HG03565 (cell line): ENCODE data around the gene SH3GLB1.
"Not testable (repeated sequence)": the region's sequence is repeated elsewhere in the genome, so short reads cannot be mapped to it uniquely, and the experiment has no call there.

Experiments
- ATAC-seq: cut with Tn5 transposase; IDR thresholded peaks from one replicate; pipeline ENCODE4 v1.9.1; 2021; ENCODE audit warnings: mild to moderate bottlenecking, moderate library complexity; ENCODE audit not compliant: unreplicated experiment

The SH3GLB1 gene

GRCh38 chr1:86704458-86704971 lies at the start of gene SH3GLB1:
Gene SH3GLB1 (plus strand): TSS chr1:86704576. CDS start chr1:86704900, 324 bp downstream.
- peak; percentile 80 for ATAC-seq

GRCh38 chr1:86658381-86658780 lies 46.0 kb upstream of the SH3GLB1 start:
- ATAC-seq: not testable (repeated sequence)

- no peak for ATAC-seq
Measured at GRCh38 chr1:86666368-86666767, 38.0 kb upstream of the SH3GLB1 start.

DNA sequence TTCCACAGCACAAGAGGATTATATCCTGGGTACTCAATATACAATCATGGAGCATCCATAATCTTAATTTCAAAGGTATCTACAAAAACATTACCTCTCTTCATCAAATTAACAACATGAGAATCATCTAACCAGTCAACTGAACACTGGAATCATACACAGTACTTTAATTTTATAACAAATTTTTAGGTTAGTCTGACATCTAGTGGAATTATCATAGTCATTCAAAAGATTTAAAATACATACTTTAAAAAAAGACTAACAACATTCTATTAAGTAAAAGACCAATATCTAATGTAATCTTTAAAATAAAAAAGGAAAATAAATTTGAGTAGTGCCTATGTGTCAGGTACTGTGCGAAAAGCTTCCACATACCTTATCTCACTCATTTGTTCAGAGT lies 16.8 kb upstream of the SH3GLB1 start:
- no peak for ATAC-seq

DNA sequence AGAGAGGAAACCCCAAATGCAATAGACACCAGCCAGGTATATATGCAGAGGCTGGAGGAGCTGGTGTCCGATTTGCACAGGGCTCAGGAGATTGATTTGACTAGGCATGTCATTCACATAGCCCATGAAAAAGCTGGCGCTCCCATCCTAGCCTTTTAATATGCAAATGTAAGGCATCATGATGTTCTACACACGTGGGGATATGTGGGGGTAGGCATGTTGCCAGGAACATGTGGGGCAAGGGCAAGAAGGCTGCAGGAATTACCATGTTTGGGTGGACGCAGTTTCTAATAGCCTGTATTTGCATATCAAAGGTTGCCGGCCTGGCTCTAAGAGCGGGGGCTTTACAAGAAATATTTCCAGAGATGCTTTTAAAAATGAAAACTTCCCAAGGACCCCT lies 11.7 kb upstream of the SH3GLB1 start:
- no peak for ATAC-seq

DNA sequence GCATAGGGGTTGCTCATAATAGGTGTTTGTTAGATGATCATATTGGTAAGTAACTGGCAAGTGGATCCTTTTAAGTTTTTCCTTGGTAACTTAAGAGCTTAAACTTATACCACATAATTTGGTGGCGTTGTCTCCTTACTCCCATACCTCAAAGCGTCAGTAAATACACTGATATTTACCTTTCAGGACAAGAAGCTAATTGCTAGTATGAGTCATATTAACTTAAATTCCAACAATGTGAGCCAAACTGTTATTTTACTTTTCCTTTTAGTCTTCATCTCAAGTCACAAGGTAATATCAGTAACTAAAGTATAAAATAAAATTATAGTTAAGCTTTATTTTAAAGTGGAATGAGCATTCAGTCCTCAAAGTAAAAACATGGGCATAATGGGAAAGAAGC lies 9.0 kb upstream of the SH3GLB1 start:
- no peak for ATAC-seq

DNA sequence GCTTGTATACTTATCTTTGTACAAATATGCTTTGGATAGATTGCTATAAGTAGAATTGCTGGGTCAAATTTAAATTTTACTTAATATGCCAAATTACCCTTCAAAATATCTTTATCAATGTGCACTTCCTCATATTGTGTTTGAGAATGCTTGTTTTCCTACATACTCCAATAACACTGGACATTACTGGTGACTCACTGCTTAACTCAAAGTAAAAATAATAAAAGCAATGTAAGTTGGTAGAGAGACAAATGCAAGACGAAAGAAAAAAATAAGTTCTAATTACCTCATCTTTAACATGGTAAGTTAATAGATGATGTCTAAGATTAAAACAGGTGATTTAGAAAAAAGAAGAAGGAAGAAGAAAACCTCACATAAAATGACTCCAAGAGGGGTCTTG lies 7.9 kb upstream of the SH3GLB1 start:
- ATAC-seq: no peak

- ATAC-seq: no peak
Measured at GRCh38 chr1:86699186-86699585, 5.2 kb upstream of the SH3GLB1 start.

- no peak for ATAC-seq
Measured at GRCh38 chr1:86701731-86702130, 2.6 kb upstream of the SH3GLB1 start.

DNA sequence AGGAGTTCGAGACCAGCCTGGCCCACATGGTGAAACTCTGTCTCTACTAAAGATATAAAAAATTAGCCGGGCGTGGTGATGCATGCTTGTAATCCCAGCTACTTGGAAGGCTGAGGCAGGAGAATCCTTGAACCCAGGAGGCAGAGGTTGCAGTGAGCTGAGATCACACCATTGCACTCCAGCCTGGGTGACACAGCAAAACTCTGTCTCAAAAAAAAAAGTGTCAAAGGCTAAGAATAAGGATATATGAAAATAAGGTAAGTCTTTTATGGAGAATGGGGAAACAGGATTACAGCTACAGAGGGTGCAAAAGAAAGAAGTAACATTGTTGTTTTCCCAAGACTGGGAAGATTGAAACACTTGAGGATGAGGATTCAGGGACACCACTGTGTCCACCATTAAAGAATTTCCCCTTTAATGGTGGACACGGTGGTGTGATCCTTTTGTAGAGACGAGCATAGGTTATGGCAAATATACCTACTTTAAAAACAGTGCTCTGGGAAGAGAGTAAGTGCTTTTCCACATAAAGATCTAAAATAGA lies 1.4 kb upstream of the SH3GLB1 start:
- ATAC-seq: not testable (repeated sequence)

GRCh38 chr1:86703696-86704457 lies 499 bp upstream of the SH3GLB1 start:
- peak; percentile 21 for ATAC-seq

GRCh38 chr1:86704972-86705664 lies 742 bp downstream of the SH3GLB1 start:
- peak; percentile 18 for ATAC-seq

DNA sequence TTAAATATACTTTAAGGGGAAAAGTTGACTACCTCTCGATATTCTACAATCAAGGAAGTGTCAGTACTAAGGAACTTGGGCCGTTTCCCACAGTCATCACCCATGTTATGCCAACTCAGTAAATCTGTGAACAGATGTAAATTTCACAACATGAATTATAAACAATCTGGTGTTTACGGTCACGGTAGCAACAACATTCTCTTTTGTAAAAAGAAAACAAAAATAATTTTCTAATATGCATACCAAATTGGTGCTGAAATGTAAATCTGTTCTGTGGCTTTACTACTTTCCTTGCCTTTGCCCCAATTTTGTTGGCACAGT lies 1.2 kb downstream of the SH3GLB1 start:
- ATAC-seq: no peak

GRCh38 chr1:86706018-86706635 lies 1.8 kb downstream of the SH3GLB1 start:
- no peak for ATAC-seq

DNA sequence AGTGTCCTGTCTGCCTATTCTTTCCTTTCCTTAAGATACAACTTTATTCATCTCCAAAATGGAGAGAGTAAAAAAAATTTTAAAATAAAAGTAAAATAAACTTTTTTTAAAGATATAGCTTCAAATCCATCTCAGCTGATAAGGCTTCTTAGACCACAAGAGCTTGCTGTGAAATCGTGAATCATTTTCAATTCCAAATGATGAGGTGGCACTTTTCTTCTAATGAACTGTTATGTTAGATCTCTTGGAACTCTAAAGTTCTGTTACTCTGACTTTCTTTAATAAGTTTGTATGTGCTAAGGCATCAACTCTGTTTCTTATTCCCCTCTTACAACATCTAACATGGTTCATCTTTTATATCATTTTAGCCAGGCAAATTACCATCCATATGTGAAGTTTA lies 4.5 kb downstream of the SH3GLB1 start:
- no peak for ATAC-seq

DNA sequence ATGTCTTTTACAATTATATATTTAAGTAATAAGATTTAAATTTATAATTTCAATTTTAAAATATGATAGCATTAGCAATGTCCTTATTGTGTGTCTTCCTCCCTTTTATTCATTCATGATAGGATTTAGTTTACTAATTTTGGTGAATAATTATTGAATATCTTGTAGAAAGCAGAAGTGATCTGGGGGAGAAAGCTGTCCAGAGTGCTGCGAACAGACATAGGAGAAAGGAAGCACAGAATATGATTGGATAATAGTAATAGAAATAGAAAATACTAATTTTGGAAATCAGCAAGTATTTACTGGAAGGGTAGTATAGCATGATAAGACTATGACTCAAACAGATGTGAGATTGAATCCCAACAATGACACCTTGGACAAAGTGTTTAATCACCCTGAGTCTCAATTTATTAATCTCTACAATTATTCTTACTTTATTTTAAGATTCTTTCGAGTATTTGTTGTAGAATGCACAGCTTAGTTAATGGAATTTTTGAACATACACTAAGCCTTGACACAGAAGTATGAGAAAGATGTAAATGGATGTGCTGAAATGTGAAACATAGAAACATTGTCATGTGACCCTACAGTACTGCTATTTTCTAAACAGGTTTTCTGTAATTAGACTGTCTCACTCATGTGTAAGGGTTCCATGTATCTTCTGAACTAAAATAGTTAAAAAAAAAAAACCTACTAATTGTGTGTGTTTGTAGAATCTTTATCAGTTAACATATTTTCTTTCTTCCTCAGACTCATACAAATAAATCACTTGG lies 7.9 kb downstream of the SH3GLB1 start:
- ATAC-seq: no peak

DNA sequence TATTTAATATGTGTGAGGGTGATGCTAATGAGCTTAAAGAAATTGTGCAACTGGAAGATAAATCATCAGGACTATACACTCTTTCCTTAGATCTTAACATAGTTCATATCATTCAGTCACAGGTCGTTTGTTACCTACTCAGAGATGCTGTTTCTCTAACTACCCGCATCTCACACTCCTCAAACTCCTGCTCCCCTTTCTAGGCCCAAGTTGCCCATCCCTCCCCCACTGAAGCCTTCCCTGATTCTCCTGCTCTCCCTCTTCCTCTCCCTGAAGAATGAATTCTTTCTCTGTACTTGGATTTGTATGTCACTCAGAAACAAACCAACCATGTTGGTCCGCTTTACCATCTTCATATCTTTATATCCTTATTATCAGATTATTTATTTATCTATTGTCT lies 9.1 kb downstream of the SH3GLB1 start:
- no peak for ATAC-seq

DNA sequence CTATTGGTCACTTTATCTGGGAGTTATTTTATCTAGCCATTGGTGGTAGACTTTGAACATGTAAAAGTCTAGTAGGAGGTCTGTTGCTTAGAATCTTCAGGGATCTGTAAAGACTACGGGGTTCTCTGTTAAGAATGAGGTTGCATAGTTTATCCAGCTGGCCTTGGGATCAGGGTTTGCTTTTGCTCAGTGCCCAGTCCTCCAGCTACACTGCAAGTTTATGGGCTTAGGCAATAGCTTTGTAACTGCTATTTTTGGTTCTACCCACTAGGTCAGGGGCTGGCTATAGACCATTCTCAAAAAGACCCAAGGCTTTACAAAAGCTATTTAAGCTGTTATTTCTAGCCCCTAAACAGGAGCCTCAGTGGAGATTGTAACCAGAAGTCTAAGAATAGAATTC lies 9.8 kb downstream of the SH3GLB1 start:
- no peak for ATAC-seq

DNA sequence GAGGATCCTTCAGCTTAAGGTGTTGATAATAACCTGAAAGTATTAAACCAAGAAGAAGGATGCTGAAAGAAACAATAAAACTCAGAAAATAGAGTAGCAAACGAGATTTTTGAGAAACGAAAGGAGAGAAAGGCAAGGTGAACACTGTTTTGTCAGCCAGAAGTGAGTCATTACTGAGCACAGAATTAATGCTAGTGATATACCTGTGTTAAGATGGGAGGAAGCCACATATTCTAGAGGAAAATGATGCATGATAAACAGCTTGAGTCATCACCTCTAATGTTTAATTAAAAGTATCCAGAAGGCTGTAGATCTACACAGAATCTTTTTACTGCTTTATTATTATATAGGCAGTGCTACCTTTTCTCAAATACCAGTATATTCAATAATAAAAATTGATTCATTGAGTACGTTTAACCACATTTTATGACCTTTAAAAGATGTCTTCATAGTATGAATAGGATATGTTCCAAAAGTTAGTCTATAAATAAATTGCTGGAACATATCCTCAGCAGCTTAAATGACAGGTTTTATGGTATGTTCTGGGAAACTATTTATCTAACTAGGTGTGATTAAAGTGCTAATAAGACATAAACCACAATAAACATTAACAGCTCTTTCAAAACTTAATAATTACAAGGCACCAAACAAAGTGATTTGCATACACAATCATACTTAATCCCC lies 10.3 kb downstream of the SH3GLB1 start:
- no peak for ATAC-seq

- no peak for ATAC-seq
Measured at GRCh38 chr1:86718786-86719185, 14.4 kb downstream of the SH3GLB1 start.
